ENCODE measurements around the gene HOXD10.

The HOXD10 gene

GRCh38 chr2:176107731-176108181, 8.8 kb upstream of the HOXD10 start:
- no peak for DNase-seq (ENCODE audit: low read depth)

GRCh38 chr2:176109192-176109901, 7.2 kb upstream of the HOXD10 start:
- DNase-seq (ENCODE audit: low read depth) = no peak

- DNase-seq (ENCODE audit: low read depth) = no peak
These were observed 6.6 kb upstream of the HOXD10 start for GRCh38 chr2:176109946-176110345.

- no peak for DNase-seq (ENCODE audit: low read depth)
These were observed 5.9 kb upstream of the HOXD10 start for GRCh38 chr2:176110415-176111308.

GRCh38 chr2:176111309-176111663, 5.3 kb upstream of the HOXD10 start:
- no peak for DNase-seq (ENCODE audit: low read depth)

- no peak for DNase-seq (ENCODE audit: low read depth)
These were observed 4.7 kb upstream of the HOXD10 start for GRCh38 chr2:176111846-176112374.

- no peak for DNase-seq (ENCODE audit: low read depth)
These were observed 3.9 kb upstream of the HOXD10 start for GRCh38 chr2:176112375-176113302.

GRCh38 chr2:176114120-176114929, 2.3 kb upstream of the HOXD10 start:
- DNase-seq (ENCODE audit: low read depth) = no peak

GRCh38 chr2:176114930-176115625, 1.5 kb upstream of the HOXD10 start:
- no peak for DNase-seq (ENCODE audit: low read depth)

GRCh38 chr2:176117162-176117822, 714 bp downstream of the HOXD10 start:
- DNase-seq (ENCODE audit: low read depth) = no peak

- DNase-seq (ENCODE audit: low read depth) = no peak
These were observed 1.3 kb downstream of the HOXD10 start for GRCh38 chr2:176117823-176118371.

- no peak for DNase-seq (ENCODE audit: low read depth)
These were observed 2.2 kb downstream of the HOXD10 start for GRCh38 chr2:176118601-176119339.

- DNase-seq (ENCODE audit: low read depth) = no peak
These were observed 4.0 kb downstream of the HOXD10 start for GRCh38 chr2:176120364-176121189.

GRCh38 chr2:176121190-176122051, 4.8 kb downstream of the HOXD10 start:
- DNase-seq (ENCODE audit: low read depth) = no peak

GRCh38 chr2:176122052-176122682, 5.6 kb downstream of the HOXD10 start:
- no peak for DNase-seq (ENCODE audit: low read depth)

GRCh38 chr2:176122683-176123410, 6.3 kb downstream of the HOXD10 start, which contains the start of gene HOXD9:
Gene HOXD9 (plus strand): TSS chr2:176122719. CDS start chr2:176122769, 50 bp downstream.
- DNase-seq (ENCODE audit: low read depth) = no peak
